Esophagus squamous epithelium (tissue), 5 donors: ENCODE measurements around the gene ZNF747. TPM values are rescaled to one million over a fixed set of nuclear protein-coding genes. Genes with fewer than 3 reads are reported as not detected.

ENCODE experiments used
- DNase-seq: peaks from one replicate; lab custom pipeline; 2025; lab: John Stamatoyannopoulos, UW
- H3K27ac ChIP-seq, 4 donors: fragments of 200-600 bp; sonication (generic); one replicate each; pipeline ENCODE4 v1.5.1; 2016 to 2019; ENCODE audit warnings: mild to moderate bottlenecking in 1 of 4
- H3K27me3 ChIP-seq, 4 donors: fragments of 200-600 bp; sonication (generic); 1 replicate in 3 of 4; 2 replicates in 1 of 4; pipeline versions ENCODE4 v1.5.1 to v1.6.0; 2017 to 2021; ENCODE audit warnings: antibody characterized with exemption in 1 of 4
- H3K36me3 ChIP-seq, 3 donors: fragments of 200-600 bp; sonication (generic); one replicate each; pipeline ENCODE4 v1.5.1; 2016 to 2019
- H3K4me1 ChIP-seq, 3 donors: fragments of 200-600 bp; sonication (generic); one replicate each; pipeline ENCODE4 v1.5.1; 2017 to 2019
- H3K4me3 ChIP-seq, 4 donors: fragments of 200-600 bp; sonication (generic); 1 replicate in 3 of 4; 2 replicates in 1 of 4; pipeline ENCODE4 v1.5.1; 2016 to 2019; ENCODE audit warnings: mild to moderate bottlenecking in 2 of 4, moderate library complexity in 1 of 4
- H3K9me3 ChIP-seq, 3 donors: fragments of 200-600 bp; sonication (generic); one replicate each; pipeline ENCODE4 v1.5.1; 2016 to 2019
- CTCF ChIP-seq, 6 experiments: fragments of 450-650 bp in 4 of 6; fragments of 200-600 bp in 2 of 6; sonication (generic) in 2 of 6; IDR thresholded peaks; one replicate each; pipeline ENCODE4 v1.5.1; 2016 to 2019; ENCODE audit warnings: antibody characterized with exemption in 6 of 6, mild to moderate bottlenecking in 4 of 6, moderate library complexity in 4 of 6
- POLR2A ChIP-seq, 4 donors: fragments of 450-650 bp; IDR thresholded peaks; one replicate each; pipeline ENCODE4 v1.6.1; 2017; ENCODE audit warnings: antibody characterized with exemption in 4 of 4, mild to moderate bottlenecking in 4 of 4, moderate library complexity in 3 of 4
- WGBS, 2 donors: methylation state at CpG; one replicate each; pipeline ENCODE4 v1.1.5; 2018; 5-methylcytosine and 5-hydroxymethylcytosine counted together
- intact Hi-C: fragments of 100-400 bp; cut with DNase I; formaldehyde crosslinking; loops from one replicate; pipeline ENCODE4 v1.15.0; 2022
- total RNA-seq, 4 donors: library from RNA; depleted of rRNA; stranded (reverse); fragments of >200 nt; gene quantifications; one replicate each; pipeline ENCODE4 v1.1.0, GENCODE V29; 2016
- donor health status: DM: yes; HTN: yes; CAD: no.

ZNF747 gene
- total RNA-seq, 4 donors from 2014 or later, result 7.2 to 12.4 (median 8.3) TPM

GRCh38 chr16:30567991-30568638, 33.5 kb upstream of the ZNF747 start:
- 15 to 19% methylated on average over 6 of the region's 6 CpGs for WGBS, 2 donors
- Histone ChIP-seq H3K27ac (peak overlapping the region; percentile 63 to 83 (median 68)), H3K4me1 (peaks cover 27 to 53% (median 36%) of the 10 kb centered on the region in 3 donors), H3K9me3 (no peaks in the 10 kb centered on the region), H3K4me3 (no peak overlapping the region), H3K36me3 (peaks cover 0 to 6% (median 0%) of the 10 kb centered on the region in 3 donors), H3K27me3 (no peaks in the 10 kb centered on the region)
- intact Hi-C loops, result no loop called here
- DNase-seq, result no peak
- TF ChIP-seq POLR2A (IDR thresholded peaks at IDR 0.05), result peak in 1 of 4 donors; percentile 50
- no peak for TF ChIP-seq CTCF (IDR thresholded peaks at IDR 0.05)

- Histone ChIP-seq H3K27ac (peak overlapping the region; percentile 63 to 83 (median 68)), H3K4me1 (peaks cover 21 to 47% (median 32%) of the 10 kb centered on the region in 3 donors), H3K36me3 (peaks cover 0 to 6% (median 0%) of the 10 kb centered on the region in 3 donors), H3K27me3 (no peaks in the 10 kb centered on the region), H3K4me3 (no peak overlapping the region), H3K9me3 (no peaks in the 10 kb centered on the region)
- no peak for DNase-seq
- no peak for TF ChIP-seq CTCF (IDR thresholded peaks at IDR 0.05)
- no peak for TF ChIP-seq POLR2A (IDR thresholded peaks at IDR 0.05)
- WGBS, 2 donors, result 55 to 59% methylated on average over 9 to 14 of the region's 14 CpGs
- intact Hi-C loops, result no loop called here
Measured at GRCh38 chr16:30567160-30567990, 32.7 kb upstream of the ZNF747 start.

- TF ChIP-seq CTCF (IDR thresholded peaks at IDR 0.05) (no peak), POLR2A (IDR thresholded peaks at IDR 0.05) (no peak)
- no peaks in the 10 kb centered on the region for H3K9me3 ChIP-seq
- no peaks in the 10 kb centered on the region for H3K27me3 ChIP-seq
- WGBS, 2 donors, result 77 to 85% methylated on average over 4 of the region's 4 CpGs
- peaks cover 0 to 6% (median 0%) of the 10 kb centered on the region in 3 donors for H3K36me3 ChIP-seq
- intact Hi-C loops, result no loop called here
- peaks cover 18 to 48% (median 28%) of the 10 kb centered on the region in 3 donors for H3K4me1 ChIP-seq
- DNase-seq, result no peak
- no peak overlapping the region for H3K27ac ChIP-seq
- no peak overlapping the region for H3K4me3 ChIP-seq
Measured at GRCh38 chr16:30566531-30566930, 31.9 kb upstream of the ZNF747 start.

GRCh38 chr16:30565984-30566383, 31.3 kb upstream of the ZNF747 start:
- peaks cover 15 to 50% (median 30%) of the 10 kb centered on the region in 3 donors for H3K4me1 ChIP-seq
- H3K36me3 ChIP-seq, result peaks cover 0 to 6% (median 0%) of the 10 kb centered on the region in 3 donors
- no peak for DNase-seq
- H3K27ac ChIP-seq, result no peak overlapping the region
- H3K27me3 ChIP-seq, result no peaks in the 10 kb centered on the region
- whole genome bisulfite sequencing, 2 donors, result 57 to 73% methylated on average over 8 of the region's 8 CpGs
- intact Hi-C loops, result no loop called here
- H3K9me3 ChIP-seq, result no peaks in the 10 kb centered on the region
- H3K4me3 ChIP-seq, result no peak overlapping the region
- no peak for TF ChIP-seq CTCF (IDR thresholded peaks at IDR 0.05)
- no peak for TF ChIP-seq POLR2A (IDR thresholded peaks at IDR 0.05)

GRCh38 chr16:30565526-30565925, 30.9 kb upstream of the ZNF747 start:
- Histone ChIP-seq H3K4me3 (no peak overlapping the region), H3K27me3 (no peaks in the 10 kb centered on the region), H3K27ac (no peak overlapping the region), H3K9me3 (no peaks in the 10 kb centered on the region), H3K4me1 (peaks cover 10 to 48% (median 29%) of the 10 kb centered on the region in 3 donors), H3K36me3 (peaks cover 0 to 6% (median 0%) of the 10 kb centered on the region in 3 donors)
- DNase-seq, result no peak
- intact Hi-C loops, result no loop called here
- WGBS, 2 donors, result 64 to 76% methylated on average over 6 to 7 of the region's 7 CpGs
- TF ChIP-seq CTCF (IDR thresholded peaks at IDR 0.05) (no peak), POLR2A (IDR thresholded peaks at IDR 0.05) (no peak)
